GM23338 (cell line): ENCODE data around the gene WWOX. TPM values are rescaled to one million over a fixed set of nuclear protein-coding genes. Genes with fewer than 3 reads are reported as not detected.
A peak's percentile ranks its signal among the peaks of the same experiment; 100 is the strongest.

Experiments used
- ATAC-seq: fragments of 200-7000 bp; cut with Tn5 transposase; 3 replicates; pipeline ENCODE4 v1.9.1; 2020
- DNase-seq: peaks from one replicate; pipeline ENCODE4 v3.0.0-alpha.2; 2015; ENCODE audit warnings: low spot score
- H2AFZ ChIP-seq: fragments of 200-600 bp; sonication (generic); 2 replicates; pipeline ENCODE4 v1.8.0; 2016; ENCODE audit warnings: antibody characterized with exemption, mild to moderate bottlenecking, moderate library complexity
- H3F3A ChIP-seq: fragments of 200-600 bp; sonication (generic); replicated peaks from 2 replicates; pipeline ENCODE4 v1.8.0; 2017; ENCODE audit warnings: antibody characterized with exemption, mixed run types, low read depth
- H3K27ac ChIP-seq: fragments of 200-600 bp; sonication (generic); 2 replicates; pipeline ENCODE4 v1.6.1; 2016; ENCODE audit warnings: low read depth
- H3K27me3 ChIP-seq: fragments of 200-600 bp; sonication (generic); 2 replicates; pipeline ENCODE4 v1.8.0; 2016; ENCODE audit warnings: mild to moderate bottlenecking, mixed run types, moderate library complexity; ENCODE audit not compliant: insufficient read depth
- H3K36me3 ChIP-seq: fragments of 200-600 bp; sonication (generic); 2 replicates; pipeline ENCODE4 v1.8.0; 2016; ENCODE audit warnings: mild to moderate bottlenecking; ENCODE audit not compliant: insufficient read depth
- H3K4me1 ChIP-seq: fragments of 200-600 bp; sonication (generic); 2 replicates; pipeline ENCODE4 v1.8.0; 2016; ENCODE audit warnings: mild to moderate bottlenecking, moderate library complexity; ENCODE audit not compliant: insufficient read depth
- H3K4me2 ChIP-seq: fragments of 200-600 bp; sonication (generic); 2 replicates; pipeline ENCODE4 v1.7.1; 2017; ENCODE audit warnings: mixed run types
- H3K4me3 ChIP-seq: fragments of 200-600 bp; sonication (generic); 2 replicates; pipeline ENCODE4 v1.6.1; 2016; ENCODE audit warnings: mixed run types
- H3K79me2 ChIP-seq: fragments of 200-600 bp; sonication (generic); replicated peaks from 2 replicates; pipeline ENCODE4 v1.8.0; 2017; ENCODE audit warnings: mild to moderate bottlenecking; ENCODE audit not compliant: insufficient read depth
- H3K9me2 ChIP-seq: fragments of 200-600 bp; sonication (generic); 2 replicates; pipeline ENCODE4 v1.8.0; 2017; ENCODE audit not compliant: insufficient read depth
- H4K20me1 ChIP-seq: fragments of 200-600 bp; sonication (generic); replicated peaks from 2 replicates; pipeline ENCODE4 v1.8.0; 2017; ENCODE audit warnings: mild to moderate bottlenecking; ENCODE audit not compliant: insufficient read depth
- H3K27ac Mint-ChIP-seq: 2 replicates; pipeline ENCODE4 v1.8.0; 2020; ENCODE audit warnings: inconsistent platforms, mild to moderate bottlenecking, moderate library complexity, mixed read lengths
- H3K27me3 Mint-ChIP-seq: 3 replicates; pipeline ENCODE4 v1.8.0; 2022; ENCODE audit warnings: low read depth, mild to moderate bottlenecking, moderate library complexity, mixed read lengths, inconsistent platforms; ENCODE audit not compliant: insufficient read depth, poor library complexity
- H3K36me3 Mint-ChIP-seq: 3 replicates; pipeline ENCODE4 v1.8.0; 2021; ENCODE audit warnings: low read depth, mild to moderate bottlenecking, inconsistent platforms, moderate library complexity, mixed read lengths
- H3K4me1 Mint-ChIP-seq: 3 replicates; pipeline ENCODE4 v1.8.0; 2020; ENCODE audit warnings: mild to moderate bottlenecking, inconsistent platforms, mixed read lengths
- H3K4me3 Mint-ChIP-seq: 3 replicates; pipeline ENCODE4 v1.8.0; 2021; ENCODE audit warnings: moderate library complexity, mild to moderate bottlenecking, inconsistent platforms, mixed read lengths
- H3K9me3 Mint-ChIP-seq: 3 replicates; pipeline ENCODE4 v1.8.0; 2020; ENCODE audit warnings: moderate library complexity, mild to moderate bottlenecking, inconsistent platforms, mixed read lengths
- CREB1 ChIP-seq: fragments of 250-450 bp; sonication (Bioruptor Pico); IDR thresholded peaks from 2 replicates; pipeline ENCODE4 v1.5.0; 2020; ENCODE audit warnings: low read depth, mild to moderate bottlenecking, moderate library complexity
- CTCF ChIP-seq, 2 experiments: fragments of 200-600 bp in 1 of 2; sonication (generic) in 1 of 2; conservative IDR thresholded peaks; 2 replicates each; pipeline versions ENCODE4 v1.5.1 to v1.6.1; 2016 to 2017; ENCODE audit warnings: antibody characterized with exemption in 2 of 2, low read depth in 2 of 2, mild to moderate bottlenecking in 2 of 2, moderate library complexity in 1 of 2
- ETS1 ChIP-seq: IDR thresholded peaks from 2 replicates; pipeline ENCODE4 v1.6.1; 2016; ENCODE audit warnings: antibody characterized with exemption
- EZH2 ChIP-seq: fragments of 200-600 bp; sonication (generic); IDR thresholded peaks from one replicate; pipeline ENCODE4 v1.8.0; 2017; ENCODE audit warnings: antibody characterized with exemption, mild to moderate bottlenecking, low read depth; ENCODE audit not compliant: unreplicated experiment
- EZH2phosphoT487 ChIP-seq: fragments of 200-600 bp; sonication (generic); IDR thresholded peaks from one replicate; pipeline ENCODE4 v1.8.1; 2018; ENCODE audit warnings: antibody characterized with exemption; ENCODE audit not compliant: unreplicated experiment
- JUNB ChIP-seq: IDR thresholded peaks from one replicate; pipeline ENCODE4 v1.6.1; 2016; ENCODE audit warnings: antibody characterized with exemption; ENCODE audit not compliant: unreplicated experiment
- NANOG ChIP-seq: IDR thresholded peaks from 2 replicates; pipeline ENCODE4 v1.6.1; 2016; ENCODE audit warnings: antibody characterized with exemption, borderline replicate concordance
- REST ChIP-seq: IDR thresholded peaks from one replicate; pipeline ENCODE4 v1.6.1; 2018; ENCODE audit warnings: antibody characterized with exemption; ENCODE audit not compliant: unreplicated experiment
- polyA plus RNA-seq: library from polyadenylated mRNA; unstranded; fragments of >200 nt; fragmentation: Nextera tagmentation; extraction: Ambion mirVana; gene quantifications from 2 replicates; pipeline ENCODE4 v1.2.1, GENCODE V29; 2016
- total RNA-seq: library from RNA; depleted of rRNA; stranded (reverse); fragments of >200 nt; shearing (Covaris generic); gene quantifications from 2 replicates; pipeline ENCODE4 v1.2.3, GENCODE V29; 2014

The WWOX gene
- total and polyA plus RNA-seq, 2 experiments from 2014 or later = 10.0 to 19.3 TPM

- no peak overlapping the region for H3K27ac Mint-ChIP-seq
- peaks cover 6% of the 10 kb centered on the region for H3K9me3 Mint-ChIP-seq
- H3K27me3 Mint-ChIP-seq = peaks cover 2% of the 10 kb centered on the region
These were observed 64.6 kb downstream of the WWOX start for GRCh38 chr16:78163772-78164670.

More at GRCh38 chr16:78163772-78164670, 64.6 kb downstream of the WWOX start:
- Histone ChIP-seq H3K27me3 (no peaks in the 10 kb centered on the region), H3F3A (no peaks in the 10 kb centered on the region), H3K79me2 (no peaks in the 10 kb centered on the region), H3K4me1 (no peaks in the 10 kb centered on the region), H3K27ac (no peak overlapping the region), H2AFZ (no peak overlapping the region), H3K4me2 (no peak overlapping the region), H4K20me1 (no peaks in the 10 kb centered on the region), H3K9me2 (no peaks in the 10 kb centered on the region; the same call in 1 of the 2 replicates), H3K36me3 (no peaks in the 10 kb centered on the region), H3K4me3 (no peak overlapping the region)
- ATAC-seq (no peak), DNase-seq (no peak)
- H3K36me3 Mint-ChIP-seq = peaks cover 2% of the 10 kb centered on the region; the same call in 2 of the 3 replicates
- H3K4me3 Mint-ChIP-seq = no peak overlapping the region
- H3K4me1 Mint-ChIP-seq = peaks cover 5% of the 10 kb centered on the region; the same call in 2 of the 3 replicates
- no peak for TF ChIP-seq JUNB
- no peak for TF ChIP-seq CREB1 (CRISPR knock-in tag)
- 0 out of 4 replicates have a peak, but pooled peaks of 1 of the 2 experiments have one; percentile 12 for TF ChIP-seq CTCF (conservative IDR thresholded peaks at IDR 0.05; ENCODE audit: low read depth in 2 of 2)
- no peak for TF ChIP-seq NANOG
- no peak for TF ChIP-seq REST
- no peak for TF ChIP-seq EZH2
- no peak for TF ChIP-seq ETS1
- TF ChIP-seq EZH2phosphoT487 = no peak
